HEK293 (cell line): ENCODE data around the gene PLAAT4.

Source experiments
- CTCF ChIA-PET: fragments of 350-600 bp; formaldehyde crosslinking; extraction: SDS; loops from one replicate; lab custom pipeline; 2021; ENCODE audit warnings: antibody characterized with exemption; lab: Yijun Ruan, JAX
- POLR2A ChIA-PET: fragments of 300-600 bp; formaldehyde crosslinking; extraction: SDS; loops from one replicate; lab custom pipeline; 2020; ENCODE audit warnings: antibody characterized with exemption, inconsistent platforms; lab: Yijun Ruan, JAX
- H3K27ac ChIP-seq: fragments of 200-500 bp; sonication (Bioruptor generic); 2 replicates; pipeline ENCODE4 v1.5.1; 2014; ENCODE audit warnings: low read depth, low read length, control low read depth, inconsistent platforms; ENCODE audit errors: extremely low read depth
- H3K36me3 ChIP-seq, 2 experiments: fragments of 200-500 bp in 1 of 2; sonication (Bioruptor generic) in 1 of 2; 1 replicate in 1 of 2; 2 replicates in 1 of 2; pipeline ENCODE4 v1.5.1; 2014 to 2017; ENCODE audit warnings: inconsistent platforms in 2 of 2, low read length in 2 of 2; ENCODE audit not compliant: control insufficient read depth in 2 of 2, insufficient read depth in 1 of 2
- H3K4me1 ChIP-seq: fragments of 200-500 bp; sonication (Bioruptor generic); 2 replicates; pipeline ENCODE4 v1.5.1; 2014; ENCODE audit warnings: mild to moderate bottlenecking, low read length, inconsistent platforms; ENCODE audit not compliant: control insufficient read depth, insufficient read depth
- H3K4me3 ChIP-seq: 2 replicates; pipeline ENCODE4 v1.5.1; 2011; ENCODE audit warnings: low read depth, mild to moderate bottlenecking, control low read depth, low read length, moderate library complexity
- H3K9me3 ChIP-seq: fragments of 200-500 bp; sonication (Bioruptor generic); 2 replicates; pipeline ENCODE4 v1.5.1; 2014; ENCODE audit warnings: low read depth, low read length, inconsistent platforms; ENCODE audit not compliant: control insufficient read depth, insufficient read depth
- GFI1B ChIP-seq: fragments of 450-650 bp; formaldehyde crosslinking; IDR thresholded peaks from 2 replicates; pipeline ENCODE4 v1.5.1; 2016; ENCODE audit warnings: missing biosample characterization, missing genetic modification characterization
- PATZ1 ChIP-seq: fragments of 450-650 bp; formaldehyde crosslinking; IDR thresholded peaks from 2 replicates; pipeline ENCODE4 v1.5.1; 2016; ENCODE audit warnings: missing biosample characterization, missing genetic modification characterization
- PRDM2 ChIP-seq: fragments of 450-650 bp; formaldehyde crosslinking; IDR thresholded peaks from 2 replicates; pipeline ENCODE4 v1.5.1; 2016; ENCODE audit warnings: missing biosample characterization, missing genetic modification characterization, borderline replicate concordance
- ZBTB11 ChIP-seq: fragments of 450-650 bp; formaldehyde crosslinking; conservative IDR thresholded peaks from 2 replicates; pipeline ENCODE4 v1.5.1; 2016; ENCODE audit warnings: low read depth, missing biosample characterization, missing genetic modification characterization
- ZNF114 ChIP-seq: fragments of 450-650 bp; formaldehyde crosslinking; IDR thresholded peaks from 2 replicates; pipeline ENCODE4 v1.5.0; 2017; ENCODE audit warnings: missing biosample characterization, missing genetic modification characterization
- ZNF169 ChIP-seq: fragments of 450-650 bp; formaldehyde crosslinking; IDR thresholded peaks from 2 replicates; pipeline ENCODE4 v1.5.1; 2016; ENCODE audit warnings: missing biosample characterization, missing genetic modification characterization
- ZNF18 ChIP-seq: fragments of 450-650 bp; formaldehyde crosslinking; IDR thresholded peaks from 2 replicates; pipeline ENCODE4 v1.5.1; 2016; ENCODE audit warnings: missing biosample characterization, missing genetic modification characterization
- ZNF223 ChIP-seq: fragments of 450-650 bp; formaldehyde crosslinking; IDR thresholded peaks from 2 replicates; pipeline ENCODE4 v1.5.1; 2016; ENCODE audit warnings: missing biosample characterization, missing genetic modification characterization
- ZNF274 ChIP-seq, 2 experiments: fragments of 200-500 bp in 1 of 2; fragments of 450-650 bp in 1 of 2; sonication (Bioruptor generic) in 1 of 2; formaldehyde crosslinking in 1 of 2; IDR thresholded peaks; 2 replicates each; pipeline versions ENCODE4 v1.5.1 to v1.6.1; 2014 to 2016; ENCODE audit warnings: borderline replicate concordance in 1 of 2, inconsistent platforms in 1 of 2, low read length in 1 of 2, missing biosample characterization in 1 of 2, missing genetic modification characterization in 1 of 2
- ZNF292 ChIP-seq: fragments of 450-650 bp; formaldehyde crosslinking; IDR thresholded peaks from 2 replicates; pipeline ENCODE4 v1.5.1; 2016; ENCODE audit warnings: low read depth, missing biosample characterization, missing genetic modification characterization, borderline replicate concordance
- ZNF335 ChIP-seq: fragments of 450-650 bp; formaldehyde crosslinking; conservative IDR thresholded peaks from 2 replicates; pipeline ENCODE4 v1.5.1; 2016; ENCODE audit warnings: missing biosample characterization, missing genetic modification characterization
- ZNF426 ChIP-seq: fragments of 450-650 bp; formaldehyde crosslinking; IDR thresholded peaks from 2 replicates; pipeline ENCODE4 v1.5.1; 2017; ENCODE audit warnings: missing biosample characterization, missing genetic modification characterization, mild to moderate bottlenecking, inconsistent platforms, moderate library complexity
- ZNF768 ChIP-seq: fragments of 450-650 bp; formaldehyde crosslinking; IDR thresholded peaks from 2 replicates; pipeline ENCODE4 v1.5.1; 2018; ENCODE audit warnings: missing biosample characterization, mild to moderate bottlenecking, missing genetic modification characterization
- ZNF777 ChIP-seq: fragments of 450-650 bp; formaldehyde crosslinking; IDR thresholded peaks from 2 replicates; pipeline ENCODE4 v1.5.1; 2017; ENCODE audit warnings: missing biosample characterization, missing genetic modification characterization, borderline replicate concordance
- ZSCAN18 ChIP-seq: fragments of 450-650 bp; formaldehyde crosslinking; IDR thresholded peaks from 2 replicates; pipeline ENCODE4 v1.5.1; 2016; ENCODE audit warnings: missing biosample characterization, missing genetic modification characterization

Gene PLAAT4

DNA sequence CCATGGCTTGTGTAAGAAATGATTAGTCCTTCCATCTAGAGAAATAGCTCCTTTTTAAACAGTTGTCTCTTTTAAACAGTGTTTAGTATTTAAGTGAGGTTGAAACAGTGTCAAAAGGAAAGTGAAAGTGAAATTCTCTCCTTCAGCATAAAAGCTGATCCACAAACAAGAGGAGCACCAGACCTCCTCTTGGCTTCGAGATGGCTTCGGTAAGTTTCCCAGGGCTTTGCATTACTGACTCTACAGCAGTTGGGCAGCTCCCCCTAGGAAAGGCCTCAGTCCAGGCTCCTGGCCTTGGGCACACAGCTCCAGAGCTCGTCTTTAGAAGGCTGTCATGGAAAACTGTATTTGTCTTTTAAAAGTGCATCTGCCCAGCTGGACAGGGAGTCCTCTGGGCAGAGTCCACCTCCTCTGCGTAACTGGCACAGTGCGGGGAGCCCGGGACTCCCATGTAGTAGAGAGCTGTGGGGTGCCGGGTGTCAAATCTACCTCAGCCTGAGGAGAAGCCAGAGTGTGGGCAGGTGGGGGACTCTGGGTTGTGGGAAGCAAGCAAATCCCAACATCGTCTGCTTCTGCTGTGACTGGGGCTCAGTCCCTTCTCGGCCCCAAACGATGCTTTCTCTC, at the start of gene PLAAT4:
Gene PLAAT4 (plus strand): TSS at position 140 of the 624 bp plus-strand sequence. CDS start 61 bp downstream, at position 201.
- H3K36me3 ChIP-seq: no peaks in the 10 kb centered on the region
- H3K4me3 ChIP-seq: no peak within 1 kb of the TSS
- no peaks in the 10 kb centered on the region for H3K4me1 ChIP-seq
- no peak within 1 kb of the TSS for H3K27ac ChIP-seq
- ChIA-PET CTCF (interaction anchor here (0.6 kb wide), 1 partner anchor 36 kb away, joined by 3 read pairs; no protein-coding TSS in a partner anchor), POLR2A (no interaction called here)
- no peak for TF ChIP-seq ZNF426 (tag by site-specific recombination)
- no peak for TF ChIP-seq GFI1B (tag by site-specific recombination)
- TF ChIP-seq ZNF292 (tag by site-specific recombination): no peak
- no peak for TF ChIP-seq ZNF18 (tag by site-specific recombination)
- no peak for TF ChIP-seq ZNF274 (IDR thresholded peaks at IDR 0.05; ENCODE audit: low read length)
- TF ChIP-seq ZNF274 (tag by site-specific recombination; IDR thresholded peaks at IDR 0.05; ENCODE audit: borderline replicate concordance): no peak
- TF ChIP-seq ZNF768 (tag by site-specific recombination): no peak
- TF ChIP-seq ZNF777: no peak
- TF ChIP-seq PATZ1: no peak
- no peak for TF ChIP-seq PRDM2 (tag by site-specific recombination)
- no peak for TF ChIP-seq ZNF223
- TF ChIP-seq ZNF335 (tag by site-specific recombination): no peak
- TF ChIP-seq ZSCAN18 (tag by site-specific recombination): no peak
- TF ChIP-seq ZNF114: no peak
- TF ChIP-seq ZNF169 (tag by site-specific recombination): no peak
- TF ChIP-seq ZBTB11: no peak
- H3K9me3 ChIP-seq: no peaks in the 10 kb centered on the region
